ACHN (cell line): Measurements from ENCODE around the gene CALHM6.

ENCODE experiments used
- DNase-seq: peaks from one replicate; pipeline ENCODE4 v3.0.0-alpha.2; 2015
- in situ Hi-C: cut with HindIII; loops from 2 replicates; pipeline ENCODE4 v1.10.0; 2017; ENCODE audit warnings: low sequenced_read_pairs, low pct_ligation_motif_present, low pct_unique_long_range_greater_than_20kb

Gene CALHM6

DNA sequence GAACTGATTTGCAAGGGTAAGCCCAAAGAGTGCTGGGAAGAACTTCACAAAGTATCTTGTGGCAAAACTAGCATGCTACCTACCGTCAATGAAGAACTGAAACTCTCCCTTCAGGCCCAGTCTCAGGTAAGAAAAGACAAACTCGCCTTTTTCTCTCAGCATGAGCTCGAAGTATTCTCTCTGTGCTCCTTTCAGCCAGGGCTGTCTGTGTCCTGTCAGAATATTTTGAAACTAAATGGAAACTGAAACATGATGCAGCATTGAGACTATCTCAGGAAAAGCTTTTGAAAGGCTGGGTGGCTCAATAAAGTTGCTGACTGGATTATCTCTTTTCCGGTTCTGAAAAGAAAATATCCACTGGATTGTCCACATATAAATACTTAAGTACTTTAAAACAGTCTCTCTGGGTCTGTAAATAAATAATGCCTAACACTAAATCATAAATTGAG lies 51.0 kb downstream of the CALHM6 start:
- in situ Hi-C loops, result no loop called here
- no peak for DNase-seq

DNA sequence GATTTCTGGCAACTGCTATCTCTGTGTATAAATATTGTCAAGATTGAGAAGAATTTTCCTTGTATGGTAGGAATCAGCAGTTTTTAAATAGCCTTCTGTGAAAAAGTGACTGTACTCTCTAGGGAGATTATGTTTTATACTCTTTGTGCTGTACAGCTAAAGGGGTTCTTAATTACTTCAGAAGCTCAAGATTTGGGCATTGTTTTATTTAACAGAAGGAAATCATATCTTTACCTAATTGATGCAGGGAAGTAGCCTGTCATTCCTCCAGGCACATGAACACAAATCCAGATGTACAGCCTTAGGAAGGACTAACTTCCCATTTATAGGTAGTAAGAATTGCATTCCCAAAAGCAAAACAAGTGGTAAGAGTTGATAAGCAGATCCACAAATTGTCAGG lies 51.6 kb downstream of the CALHM6 start:
- in situ Hi-C loops, result no loop called here
- DNase-seq, result no peak
